CD14-positive monocyte (primary cell): ENCODE data around the gene WIPF2. TPM values are rescaled to one million over a fixed set of nuclear protein-coding genes. Genes with fewer than 3 reads are reported as not detected.

Experiments used
- DNase-seq, 3 donors: peaks; one replicate each; pipeline ENCODE4 v3.0.0-alpha.2; 2011 to 2022
- H2AFZ ChIP-seq: 2 replicates; pipeline ENCODE4 v1.6.0; 2012; ENCODE audit warnings: mild to moderate bottlenecking, low read depth, low read length, inconsistent platforms; ENCODE audit not compliant: insufficient read depth, poor library complexity, severe bottlenecking
- H3K27ac ChIP-seq, 2 donors: 1 replicate in 1 of 2; 2 replicates in 1 of 2; pipeline ENCODE4 v1.5.1; 2012 to 2013; ENCODE audit warnings: low read length in 2 of 2, control low read depth in 1 of 2, inconsistent platforms in 1 of 2, low read depth in 1 of 2, mild to moderate bottlenecking in 1 of 2
- H3K27me3 ChIP-seq, 2 donors: one replicate each; pipeline versions ENCODE4 v1.6.0 to v1.6.1; 2011 to 2013; ENCODE audit warnings: low read length in 2 of 2; ENCODE audit not compliant: control insufficient read depth in 2 of 2, insufficient read depth in 2 of 2
- H3K36me3 ChIP-seq, 2 donors: replicated peaks in 1 of 2; 1 replicate in 1 of 2; 2 replicates in 1 of 2; pipeline versions ENCODE4 v1.5.1 to v1.6.1; 2012 to 2013; ENCODE audit warnings: low read length in 2 of 2, control low read depth in 1 of 2, inconsistent platforms in 1 of 2, mild to moderate bottlenecking in 1 of 2; ENCODE audit not compliant: insufficient read depth in 2 of 2, control insufficient read depth in 1 of 2
- H3K4me1 ChIP-seq, 2 donors: 1 replicate in 1 of 2; 2 replicates in 1 of 2; pipeline versions ENCODE4 v1.5.1 to v1.6.1; 2012 to 2013; ENCODE audit warnings: low read length in 2 of 2, control low read depth in 1 of 2, inconsistent platforms in 1 of 2, mild to moderate bottlenecking in 1 of 2, moderate library complexity in 1 of 2; ENCODE audit not compliant: insufficient read depth in 2 of 2, control insufficient read depth in 1 of 2
- H3K4me2 ChIP-seq: replicated peaks from 2 replicates; pipeline ENCODE3; 2012; ENCODE audit warnings: low read length, moderate library complexity, mild to moderate bottlenecking; ENCODE audit not compliant: poor library complexity, severe bottlenecking; ENCODE audit errors: extremely low read depth
- H3K4me3 ChIP-seq, 3 experiments: fragments of 200-600 bp in 1 of 3; sonication (generic) in 1 of 3; replicated peaks in 1 of 3; 1 replicate in 2 of 3; 2 replicates in 1 of 3; pipeline ENCODE4 v1.5.1; 2011 to 2013; ENCODE audit warnings: low read length in 3 of 3, mild to moderate bottlenecking in 3 of 3, control low read depth in 2 of 3, low read depth in 2 of 3, inconsistent platforms in 1 of 3, moderate library complexity in 1 of 3
- H3K79me2 ChIP-seq: 2 replicates; pipeline ENCODE4 v1.6.0; 2012; ENCODE audit warnings: mild to moderate bottlenecking, control low read depth, inconsistent platforms, low read length, moderate library complexity; ENCODE audit not compliant: insufficient read depth
- H3K9ac ChIP-seq: 2 replicates; pipeline ENCODE4 v1.6.0; 2017; ENCODE audit warnings: low read length, mild to moderate bottlenecking; ENCODE audit not compliant: insufficient read depth, poor library complexity, severe bottlenecking
- H3K9me3 ChIP-seq, 2 donors: replicated peaks in 1 of 2; 1 replicate in 1 of 2; 2 replicates in 1 of 2; pipeline versions ENCODE4 v1.5.1 to v1.6.1; 2012 to 2013; ENCODE audit warnings: low read length in 2 of 2, control low read depth in 1 of 2; ENCODE audit not compliant: control insufficient read depth in 1 of 2, insufficient read depth in 1 of 2
- H4K20me1 ChIP-seq: 2 replicates; pipeline ENCODE4 v1.6.0; 2012; ENCODE audit warnings: mild to moderate bottlenecking, low read length, control low read depth, moderate library complexity; ENCODE audit not compliant: insufficient read depth
- H3K27ac Mint-ChIP-seq, 7 donors: one replicate each; pipeline ENCODE4 v1.8.0; 2020; ENCODE audit warnings: mild to moderate bottlenecking in 7 of 7, mixed read lengths in 7 of 7, moderate library complexity in 6 of 7, inconsistent platforms in 2 of 7
- H3K27me3 Mint-ChIP-seq, 3 donors: one replicate each; pipeline ENCODE4 v1.8.0; 2021 to 2022; ENCODE audit warnings: low read depth in 3 of 3, mild to moderate bottlenecking in 3 of 3, mixed read lengths in 3 of 3, moderate library complexity in 3 of 3, inconsistent platforms in 1 of 3
- H3K36me3 Mint-ChIP-seq, 2 donors: one replicate each; pipeline ENCODE4 v1.8.0; 2020; ENCODE audit warnings: mixed read lengths in 2 of 2, inconsistent platforms in 1 of 2, mild to moderate bottlenecking in 1 of 2
- H3K4me1 Mint-ChIP-seq: one replicate; pipeline ENCODE4 v1.8.0; 2020; ENCODE audit warnings: mild to moderate bottlenecking, mixed read lengths
- H3K4me3 Mint-ChIP-seq, 2 donors: one replicate each; pipeline ENCODE4 v1.8.0; 2020; ENCODE audit warnings: mild to moderate bottlenecking in 2 of 2, mixed read lengths in 2 of 2, moderate library complexity in 1 of 2
- H3K9me3 Mint-ChIP-seq, 7 donors: one replicate each; pipeline ENCODE4 v1.8.0; 2020 to 2022; ENCODE audit warnings: mixed read lengths in 7 of 7, mild to moderate bottlenecking in 6 of 7, moderate library complexity in 6 of 7, inconsistent platforms in 2 of 7
- WGBS: methylation state at CpG from one replicate; pipeline ENCODE4 v1.1.5; 2013; ENCODE audit warnings: missing lambda C conversion rate; ENCODE audit not compliant: insufficient coverage; 5-methylcytosine and 5-hydroxymethylcytosine counted together
- intact Hi-C, 2 donors: fragments of 100-400 bp; cut with micrococcal nuclease; formaldehyde crosslinking; loops; one replicate each; pipeline versions ENCODE4 v1.15.0 to v1.15.1; 2023
- polyA plus RNA-seq, 3 donors: library from polyadenylated mRNA; depleted of rRNA in 1 of 3; unstranded in 2 of 3; stranded (reverse) in 1 of 3; fragments of 300-500 nt in 2 of 3; fragments of >200 nt in 1 of 3; fragmentation: Illumina TruSeq in 2 of 3; gene quantifications; 1 replicate in 2 of 3; 2 replicates in 1 of 3; pipeline ENCODE4 v1.2.3, GENCODE V29; 2012 to 2021
- TF ChIP-seq, protein P1 (sequence below): fragments of 200-600 bp; IDR thresholded peaks from one replicate; pipeline ENCODE4 v1.8.0; 2022; ENCODE audit warnings: antibody characterized with exemption, mild to moderate bottlenecking

Gene WIPF2
- polyA plus RNA-seq, 3 donors = 5.2 to 9.7 (median 8.4) TPM

DNA sequence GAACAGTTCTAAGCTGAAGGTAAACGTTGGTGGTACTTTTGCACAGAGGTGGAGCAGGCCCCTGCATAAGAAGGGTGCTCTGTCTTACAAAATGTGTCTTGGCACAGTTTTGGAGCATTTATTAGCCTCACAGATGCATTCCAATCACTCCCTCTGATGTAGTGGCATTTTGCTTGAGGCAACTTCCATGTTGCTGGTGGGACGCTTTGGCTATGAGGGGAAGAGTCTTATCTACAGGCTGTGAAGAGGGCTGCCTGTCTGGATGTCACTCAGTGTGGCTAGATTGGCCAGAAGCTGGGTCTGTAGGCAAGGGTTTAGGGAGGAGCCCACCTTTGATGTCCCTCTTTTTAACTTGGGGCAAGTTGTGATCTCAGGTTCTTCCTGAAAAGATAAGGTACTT, 87.3 kb downstream of the WIPF2 start:
- peaks cover 0 to 5% (median under 1%) of the 10 kb centered on the region in 3 donors for H3K27me3 Mint-ChIP-seq
- peaks cover 0 to 2% of the 10 kb centered on the region in 2 donors for H3K36me3 Mint-ChIP-seq
- TF ChIP-seq, protein P1, sequence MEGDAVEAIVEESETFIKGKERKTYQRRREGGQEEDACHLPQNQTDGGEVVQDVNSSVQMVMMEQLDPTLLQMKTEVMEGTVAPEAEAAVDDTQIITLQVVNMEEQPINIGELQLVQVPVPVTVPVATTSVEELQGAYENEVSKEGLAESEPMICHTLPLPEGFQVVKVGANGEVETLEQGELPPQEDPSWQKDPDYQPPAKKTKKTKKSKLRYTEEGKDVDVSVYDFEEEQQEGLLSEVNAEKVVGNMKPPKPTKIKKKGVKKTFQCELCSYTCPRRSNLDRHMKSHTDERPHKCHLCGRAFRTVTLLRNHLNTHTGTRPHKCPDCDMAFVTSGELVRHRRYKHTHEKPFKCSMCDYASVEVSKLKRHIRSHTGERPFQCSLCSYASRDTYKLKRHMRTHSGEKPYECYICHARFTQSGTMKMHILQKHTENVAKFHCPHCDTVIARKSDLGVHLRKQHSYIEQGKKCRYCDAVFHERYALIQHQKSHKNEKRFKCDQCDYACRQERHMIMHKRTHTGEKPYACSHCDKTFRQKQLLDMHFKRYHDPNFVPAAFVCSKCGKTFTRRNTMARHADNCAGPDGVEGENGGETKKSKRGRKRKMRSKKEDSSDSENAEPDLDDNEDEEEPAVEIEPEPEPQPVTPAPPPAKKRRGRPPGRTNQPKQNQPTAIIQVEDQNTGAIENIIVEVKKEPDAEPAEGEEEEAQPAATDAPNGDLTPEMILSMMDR = no peak
- Histone ChIP-seq H2AFZ (no peak overlapping the region), H3K9me3 (no peaks in the 10 kb centered on the region), H3K4me2 (no peak overlapping the region), H3K27me3 (no peaks in the 10 kb centered on the region), H3K36me3 (no peaks in the 10 kb centered on the region), H3K4me1 (peaks cover 50 to 60% of the 10 kb centered on the region in 2 donors), H3K27ac (no peak overlapping the region), H3K9ac (no peak overlapping the region), H3K4me3 (no peak overlapping the region), H4K20me1 (peaks cover 14% of the 10 kb centered on the region), H3K79me2 (peaks cover 5% of the 10 kb centered on the region)
- H3K4me1 Mint-ChIP-seq = peaks cover 11% of the 10 kb centered on the region
- H3K9me3 Mint-ChIP-seq = no peaks in the 10 kb centered on the region
- H3K4me3 Mint-ChIP-seq = no peak overlapping the region
- intact Hi-C loops = loop anchor here (5.0 to 10.0 kb wide), 2 partner anchors 36 to 228 kb away; no protein-coding TSS in a partner anchor
- no peak overlapping the region for H3K27ac Mint-ChIP-seq
- WGBS = 100% methylated on average over 2 of the region's 2 CpGs
- DNase-seq = no peak

DNA sequence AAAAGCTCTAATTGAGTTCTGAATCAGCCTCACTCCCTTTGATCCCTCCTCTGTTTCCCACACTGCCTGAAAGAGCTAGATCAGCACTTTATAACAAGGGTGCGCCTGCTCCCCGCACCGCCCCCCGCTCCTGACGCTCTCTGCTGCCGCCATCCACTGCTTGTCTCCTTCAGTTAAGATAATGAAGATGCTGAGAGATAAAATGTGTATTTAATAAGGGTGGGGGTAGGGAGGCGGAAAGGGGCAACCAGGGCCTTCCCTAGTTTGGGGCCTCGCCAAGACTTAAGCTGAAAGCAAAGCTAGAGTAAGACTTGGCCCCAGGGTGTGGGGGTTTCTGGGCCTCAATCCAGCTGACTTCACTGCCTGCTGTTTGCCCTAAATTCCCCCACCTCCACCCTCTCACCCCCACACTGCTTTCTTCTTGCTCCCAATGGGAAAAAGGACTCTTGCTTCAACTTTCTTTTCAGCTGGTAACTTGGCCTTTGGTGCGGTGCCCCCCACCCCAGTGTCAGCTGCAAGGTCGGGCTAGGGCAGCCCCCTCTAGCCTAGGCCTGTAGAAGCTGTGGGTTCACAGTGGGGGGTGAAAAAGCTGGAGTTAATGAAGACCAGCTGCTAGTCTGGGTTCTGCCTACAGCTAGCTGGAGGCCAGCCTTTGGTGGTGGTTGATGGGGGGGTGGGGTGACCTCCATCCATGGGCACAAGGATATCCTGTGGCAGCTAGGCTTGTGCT, 88.1 kb downstream of the WIPF2 start:
- Mint-ChIP-seq H3K36me3 (peaks cover 0 to 3% of the 10 kb centered on the region in 2 donors), H3K4me1 (peaks cover 11% of the 10 kb centered on the region), H3K27me3 (peaks cover 0 to 5% (median 4%) of the 10 kb centered on the region in 3 donors), H3K9me3 (no peaks in the 10 kb centered on the region), H3K4me3 (no peak overlapping the region), H3K27ac (no peak overlapping the region)
- Histone ChIP-seq H2AFZ (no peak overlapping the region), H3K36me3 (no peaks in the 10 kb centered on the region), H3K4me2 (peak overlapping the region; percentile 90), H3K4me3 (no peak overlapping the region), H3K27me3 (no peaks in the 10 kb centered on the region), H3K79me2 (peaks cover 5% of the 10 kb centered on the region), H4K20me1 (peaks cover 21% of the 10 kb centered on the region), H3K9me3 (no peaks in the 10 kb centered on the region), H3K4me1 (peaks cover 58 to 67% of the 10 kb centered on the region in 2 donors), H3K9ac (no peak overlapping the region), H3K27ac (peak overlapping the region in 1 of 2 donors; percentile 46)
- 88% methylated on average over 3 of the region's 10 CpGs for WGBS
- intact Hi-C loops = loop anchor here (5.0 to 10.0 kb wide), 2 partner anchors 35 to 228 kb away; no protein-coding TSS in a partner anchor
- no peak for DNase-seq
- TF ChIP-seq, protein P1 = no peak
